ENCODE measurements around the gene HTRA3. TPM values are rescaled to one million over a fixed set of nuclear protein-coding genes. Genes with fewer than 3 reads are reported as not detected.

Gene HTRA3
- total RNA-seq, 1 donor from 2014 or later: 1.6 TPM

DNA sequence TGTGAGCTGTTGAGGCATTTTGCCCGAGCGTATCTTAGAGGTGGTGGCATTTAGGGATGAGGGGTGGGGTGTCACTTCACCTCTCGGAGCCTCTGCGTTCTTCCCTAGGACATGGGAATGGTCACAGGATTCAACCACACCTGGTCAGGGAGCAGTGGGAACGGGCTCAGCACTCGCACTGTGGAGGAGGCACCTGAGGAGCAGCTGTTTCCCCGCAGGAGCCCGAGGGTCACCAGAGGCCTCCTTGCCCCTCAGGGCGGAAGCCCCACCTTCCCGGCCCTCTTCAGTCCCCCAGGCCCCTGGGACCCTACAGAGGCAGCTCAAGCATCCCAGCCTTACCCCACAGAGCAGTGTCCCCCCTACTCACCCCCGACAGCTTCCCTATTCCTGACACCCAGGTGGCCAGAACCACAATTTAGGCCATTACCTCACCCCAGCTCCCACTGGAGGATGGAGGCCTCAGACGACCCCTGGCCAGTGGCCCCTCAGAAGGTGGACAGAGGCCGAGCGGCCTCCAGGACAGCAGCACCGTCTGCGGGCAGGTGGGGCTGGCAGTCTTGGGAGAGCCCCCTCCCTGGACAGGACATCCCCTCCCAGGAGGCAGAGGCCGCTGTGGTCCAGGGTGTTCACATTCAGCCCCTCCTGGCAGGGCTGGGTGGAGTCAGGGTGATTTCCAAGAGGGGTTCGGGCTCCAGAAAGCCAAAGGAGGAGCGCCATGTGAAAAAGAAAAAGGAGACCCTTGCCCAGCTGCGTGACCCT is 4.2 kb upstream of the HTRA3 start:
- DNase-seq (ENCODE audit: low spot score): no peak

GRCh38 chr4:8266088-8266487 is 3.5 kb upstream of the HTRA3 start:
- ATAC-seq (no peak), DNase-seq (ENCODE audit: low spot score) (no peak)

More for the DNA sequence above, 4.2 kb upstream of the HTRA3 start:
- no peak for ATAC-seq

GRCh38 chr4:8266508-8266907 is 3.0 kb upstream of the HTRA3 start:
- no peak for ATAC-seq
- DNase-seq (ENCODE audit: low spot score): no peak

GRCh38 chr4:8267077-8267476 is 2.5 kb upstream of the HTRA3 start:
- peak; percentile 75 for DNase-seq (ENCODE audit: low spot score)
- peak; percentile 75 for ATAC-seq

GRCh38 chr4:8268211-8268610 is 1.3 kb upstream of the HTRA3 start:
- DNase-seq (ENCODE audit: low spot score) (no peak), ATAC-seq (no peak)

DNA sequence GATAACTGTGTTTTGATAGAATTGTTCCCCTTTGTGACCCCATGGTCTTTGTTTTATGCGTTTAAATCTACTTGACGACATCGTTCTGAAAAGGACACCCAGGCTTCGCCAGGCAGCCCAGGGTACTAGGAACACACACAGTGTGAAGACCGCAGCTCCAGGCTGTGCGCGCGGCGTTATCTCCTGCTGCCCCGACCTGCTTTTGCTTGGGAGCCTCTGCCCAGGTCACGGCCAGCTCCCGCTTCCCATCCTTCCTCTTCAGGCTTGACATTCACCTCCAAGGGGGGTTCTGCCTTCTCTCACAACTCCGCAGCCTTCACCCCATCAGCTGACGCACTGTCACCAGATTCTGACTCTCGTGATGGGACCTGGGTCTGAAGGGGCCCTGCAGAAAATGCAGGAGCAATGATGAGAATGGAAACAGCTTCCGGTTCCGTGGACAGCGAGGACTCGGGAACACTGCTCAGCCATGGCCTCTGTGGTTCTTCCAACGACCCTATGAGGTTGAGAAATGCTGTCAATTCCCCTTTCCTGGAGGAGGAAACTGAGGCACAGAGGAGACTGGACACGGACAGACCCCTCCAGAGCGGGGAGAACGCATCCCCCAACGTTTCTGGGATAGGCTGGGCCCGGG is 536 bp upstream of the HTRA3 start:
- DNase-seq (ENCODE audit: low spot score): no peak

DNA sequence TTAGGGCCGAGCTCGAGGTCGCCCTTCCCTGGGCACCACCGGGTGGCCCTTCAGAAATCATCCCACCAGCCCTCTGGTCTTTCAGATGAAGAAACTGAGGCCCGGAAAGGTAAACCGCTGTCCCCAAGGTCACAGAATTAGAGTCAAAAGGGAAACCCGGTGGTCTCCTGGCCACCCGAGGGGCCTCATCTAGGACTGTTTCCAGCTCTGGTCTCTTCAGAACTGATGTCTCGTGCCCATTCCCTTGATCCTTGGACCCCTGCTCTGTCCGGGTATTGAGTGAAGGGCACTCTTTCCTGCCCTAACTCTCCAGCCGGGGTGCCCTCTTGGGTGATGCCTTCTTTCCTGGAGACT is 841 bp downstream of the HTRA3 start:
- DNase-seq (ENCODE audit: low spot score) (no peak), ATAC-seq (no peak)

More for the DNA sequence above, 536 bp upstream of the HTRA3 start:
- ATAC-seq: no peak

DNA sequence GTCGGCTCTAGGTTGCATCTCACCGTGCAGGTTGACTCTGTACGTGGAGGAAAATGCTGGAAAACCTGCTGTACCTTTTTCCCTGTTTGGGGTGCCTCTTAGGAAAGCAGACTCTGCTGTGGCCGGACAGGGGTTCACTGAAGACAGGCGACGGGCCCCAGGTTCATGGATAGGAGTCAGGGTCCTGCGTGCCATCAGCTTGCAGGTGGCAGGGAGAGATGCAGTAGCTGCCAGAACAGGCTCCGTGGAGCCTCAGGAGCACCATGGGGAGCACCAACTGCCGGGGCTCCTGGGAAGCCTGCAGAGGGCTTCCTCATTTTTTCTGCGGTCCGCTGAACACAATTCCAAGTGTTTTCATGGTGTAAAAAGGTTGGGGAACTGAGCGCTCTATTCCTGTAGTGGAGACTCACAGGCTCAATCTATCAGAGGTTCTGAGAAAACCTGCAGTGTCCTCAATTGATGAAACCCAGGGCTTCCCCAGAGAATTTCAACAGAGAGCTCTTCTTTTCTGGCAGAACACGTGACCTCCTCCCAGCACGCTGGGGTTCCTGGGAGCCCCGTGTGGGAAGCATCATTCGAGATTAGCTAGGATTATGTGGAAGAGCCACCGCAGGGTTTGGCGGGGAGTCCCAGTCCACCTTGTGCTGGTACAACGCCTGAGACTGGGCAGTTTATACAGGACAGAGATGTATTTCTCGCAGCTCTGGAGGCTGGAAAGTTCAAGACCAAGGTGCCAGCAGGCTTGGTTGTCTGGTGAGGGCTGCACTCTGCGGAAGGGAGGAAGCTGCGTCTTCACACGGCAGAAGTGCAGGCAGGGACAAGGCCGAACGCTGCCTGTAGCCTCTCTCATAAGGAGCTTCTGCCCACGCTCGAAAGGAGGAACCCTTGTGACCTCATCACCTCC is 1.6 kb downstream of the HTRA3 start:
- DNase-seq (ENCODE audit: low spot score): no peak

GRCh38 chr4:8271821-8272220 is 2.3 kb downstream of the HTRA3 start:
- DNase-seq (ENCODE audit: low spot score): no peak
- no peak for ATAC-seq

More for the DNA sequence above, 1.6 kb downstream of the HTRA3 start:
- ATAC-seq: no peak

- DNase-seq (ENCODE audit: low spot score): no peak
- peak; percentile 31 for ATAC-seq
Observed at GRCh38 chr4:8272472-8273428, 3.2 kb downstream of the HTRA3 start.

- DNase-seq (ENCODE audit: low spot score) (no peak), ATAC-seq (no peak)
Observed at GRCh38 chr4:8273450-8273849, 3.9 kb downstream of the HTRA3 start.

- no peak for ATAC-seq
- no peak for DNase-seq (ENCODE audit: low spot score)
Observed at GRCh38 chr4:8274066-8274652, 4.6 kb downstream of the HTRA3 start.

DNA sequence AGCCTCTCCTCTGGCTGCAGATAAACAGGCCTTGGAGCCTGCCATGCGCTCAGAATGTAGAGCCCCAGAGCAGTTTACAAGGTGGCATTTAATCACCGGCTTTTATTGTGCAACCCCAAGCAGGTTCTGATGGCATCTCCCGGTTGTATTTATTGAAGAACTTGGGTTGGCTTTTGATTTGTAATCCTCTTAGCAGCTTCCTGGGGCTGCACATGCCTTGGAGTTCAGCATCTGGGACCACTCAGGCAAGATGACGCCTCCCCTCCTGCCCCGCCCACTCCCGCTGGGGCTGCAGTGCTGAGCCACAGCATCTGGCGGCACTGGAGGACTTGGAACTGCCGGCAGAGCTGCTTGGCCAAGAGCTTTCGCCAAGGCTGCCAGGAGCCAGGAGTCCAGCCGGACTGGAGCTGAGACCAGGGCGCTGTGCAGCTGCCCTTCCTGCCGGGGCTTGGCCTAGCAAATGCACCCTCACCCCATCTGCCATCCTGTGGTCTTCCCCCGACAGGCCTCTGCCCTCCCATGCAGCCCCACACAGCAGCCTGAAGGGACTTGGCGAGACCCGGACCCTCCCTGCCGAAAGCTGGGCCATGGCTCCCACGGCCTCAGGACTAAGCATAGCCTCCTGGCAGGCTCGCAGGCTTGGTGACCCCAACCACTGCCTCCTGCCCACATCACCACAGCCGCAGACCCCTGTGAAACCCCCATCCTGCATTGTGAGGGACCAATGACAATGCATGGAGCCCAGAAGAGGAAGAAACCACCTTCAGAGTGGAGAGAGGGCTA is 5.4 kb downstream of the HTRA3 start:
- ATAC-seq (peak; percentile 86), DNase-seq (ENCODE audit: low spot score) (peak; percentile 60)

- no peak for ATAC-seq
- no peak for DNase-seq (ENCODE audit: low spot score)
Observed at GRCh38 chr4:8275548-8275910, 6.0 kb downstream of the HTRA3 start.

GRCh38 chr4:8276358-8277240 is 7.0 kb downstream of the HTRA3 start:
- DNase-seq (ENCODE audit: low spot score): no peak
- peak; percentile 8 for ATAC-seq

DNA sequence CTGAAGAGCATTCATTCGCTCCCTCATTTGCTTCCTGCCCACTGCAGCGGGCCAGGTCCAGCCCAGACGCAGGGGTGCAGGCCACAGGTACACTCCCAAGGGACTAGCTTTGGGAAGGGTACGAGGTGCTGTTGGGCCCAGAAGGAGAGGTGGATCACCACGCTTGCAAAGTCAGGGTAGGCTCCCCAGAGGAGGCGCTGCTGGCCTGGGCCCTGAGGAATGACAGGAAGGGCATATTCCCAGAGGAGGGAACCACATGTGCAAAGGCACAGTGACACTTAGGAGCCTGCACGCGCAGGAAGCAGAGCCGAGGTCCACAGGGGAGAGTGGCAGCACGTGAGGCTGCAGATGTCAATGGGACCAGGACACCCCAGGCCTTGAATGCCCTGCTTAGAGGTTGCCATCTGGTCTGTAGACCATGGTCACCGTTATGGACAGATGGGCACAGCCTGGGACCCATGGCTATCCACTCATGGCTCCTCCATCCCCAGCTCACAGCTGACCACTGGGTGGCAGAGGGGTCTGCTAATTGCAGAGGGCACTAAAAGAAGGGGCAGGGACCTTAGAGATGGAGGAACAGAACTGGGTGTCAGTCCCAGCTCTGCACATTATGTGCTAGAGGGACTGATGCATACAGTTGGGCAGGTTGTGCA is 7.9 kb downstream of the HTRA3 start:
- no peak for ATAC-seq
- no peak for DNase-seq (ENCODE audit: low spot score)

- ATAC-seq (no peak), DNase-seq (ENCODE audit: low spot score) (no peak)
Observed at GRCh38 chr4:8278009-8278395, 8.4 kb downstream of the HTRA3 start.
